ENCODE results near the gene FAR1.

Gene FAR1

GRCh38 chr11:13686776-13687175 is 18.3 kb downstream of the FAR1 start:
- CTCF ChIA-PET, result no interaction called here
- no peak for DNase-seq (ENCODE audit: extremely low spot score)
- POLR2A ChIA-PET, result no interaction called here
- TF ChIP-seq ZNF384 (IDR thresholded peaks at IDR 0.05), result no peak
- TF ChIP-seq SP1 (IDR thresholded peaks at IDR 0.05), result no peak
- no peak for TF ChIP-seq FOXA1 (IDR thresholded peaks at IDR 0.05)
- TF ChIP-seq FOXM1 (IDR thresholded peaks at IDR 0.05; ENCODE audit: borderline replicate concordance), result no peak
- no peak for TF ChIP-seq L3MBTL2 (conservative IDR thresholded peaks at IDR 0.05)
- no peak for TF ChIP-seq LEF1 (IDR thresholded peaks at IDR 0.05; ENCODE audit: borderline replicate concordance)
- TF ChIP-seq SUZ12 (IDR thresholded peaks at IDR 0.05), result no peak

- POLR2A ChIA-PET, result no interaction called here
- no peak for DNase-seq (ENCODE audit: extremely low spot score)
- CTCF ChIA-PET, result no interaction called here
- TF ChIP-seq, protein P1, sequence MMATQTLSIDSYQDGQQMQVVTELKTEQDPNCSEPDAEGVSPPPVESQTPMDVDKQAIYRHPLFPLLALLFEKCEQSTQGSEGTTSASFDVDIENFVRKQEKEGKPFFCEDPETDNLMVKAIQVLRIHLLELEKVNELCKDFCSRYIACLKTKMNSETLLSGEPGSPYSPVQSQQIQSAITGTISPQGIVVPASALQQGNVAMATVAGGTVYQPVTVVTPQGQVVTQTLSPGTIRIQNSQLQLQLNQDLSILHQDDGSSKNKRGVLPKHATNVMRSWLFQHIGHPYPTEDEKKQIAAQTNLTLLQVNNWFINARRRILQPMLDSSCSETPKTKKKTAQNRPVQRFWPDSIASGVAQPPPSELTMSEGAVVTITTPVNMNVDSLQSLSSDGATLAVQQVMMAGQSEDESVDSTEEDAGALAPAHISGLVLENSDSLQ (IDR thresholded peaks at IDR 0.05), result no peak
- TF ChIP-seq SP1 (IDR thresholded peaks at IDR 0.05) (no peak), BHLHE40 (IDR thresholded peaks at IDR 0.05; ENCODE audit: borderline replicate concordance) (no peak), NFRKB (IDR thresholded peaks at IDR 0.05) (no peak), L3MBTL2 (conservative IDR thresholded peaks at IDR 0.05) (no peak)
Observed at GRCh38 chr11:13687271-13687670, 18.8 kb downstream of the FAR1 start.

GRCh38 chr11:13691286-13691899 is 22.9 kb downstream of the FAR1 start:
- no peak for DNase-seq (ENCODE audit: extremely low spot score)
- ChIA-PET CTCF (no interaction called here), POLR2A (interaction anchor here (0.6 kb wide), 1 partner anchor 22 kb away, joined by 3 read pairs; no protein-coding TSS in a partner anchor)
- no peak for TF ChIP-seq ELF4 (IDR thresholded peaks at IDR 0.05)
- TF ChIP-seq NFRKB (IDR thresholded peaks at IDR 0.05), result no peak
- no peak for TF ChIP-seq FOXM1 (IDR thresholded peaks at IDR 0.05; ENCODE audit: borderline replicate concordance)

- ChIA-PET CTCF (no interaction called here), POLR2A (no interaction called here)
- DNase-seq (ENCODE audit: extremely low spot score), result no peak
- TF ChIP-seq FOXA1 (IDR thresholded peaks at IDR 0.05) (no peak), NFRKB (IDR thresholded peaks at IDR 0.05) (no peak), FOXM1 (IDR thresholded peaks at IDR 0.05; ENCODE audit: borderline replicate concordance) (no peak), HDGF (IDR thresholded peaks at IDR 0.05; ENCODE audit: borderline replicate concordance) (no peak), ELF4 (IDR thresholded peaks at IDR 0.05) (no peak), SUZ12 (IDR thresholded peaks at IDR 0.05) (no peak), LEF1 (IDR thresholded peaks at IDR 0.05; ENCODE audit: borderline replicate concordance) (no peak), BHLHE40 (IDR thresholded peaks at IDR 0.05; ENCODE audit: borderline replicate concordance) (no peak), SP1 (IDR thresholded peaks at IDR 0.05) (no peak), L3MBTL2 (conservative IDR thresholded peaks at IDR 0.05) (no peak), FOXK2 (IDR thresholded peaks at IDR 0.05) (no peak), CTBP1 (IDR thresholded peaks at IDR 0.05; ENCODE audit: borderline replicate concordance) (no peak), ARNT (IDR thresholded peaks at IDR 0.05) (no peak), TARDBP (IDR thresholded peaks at IDR 0.05) (no peak), ZNF384 (IDR thresholded peaks at IDR 0.05) (no peak)
- TF ChIP-seq, protein P1 (IDR thresholded peaks at IDR 0.05), result no peak
Observed at GRCh38 chr11:13692172-13692571, 23.7 kb downstream of the FAR1 start.

- no peak for DNase-seq (ENCODE audit: extremely low spot score)
- POLR2A ChIA-PET, result interaction anchor here (1.1 to 1.6 kb wide), 2 partner anchors 11 to 26 kb away, joined by 3 to 5 read pairs; partner anchors contain the start of gene FAR1
- CTCF ChIA-PET, result no interaction called here
- TF ChIP-seq FOXM1 (IDR thresholded peaks at IDR 0.05; ENCODE audit: borderline replicate concordance) (no peak), HDGF (IDR thresholded peaks at IDR 0.05; ENCODE audit: borderline replicate concordance) (no peak), L3MBTL2 (conservative IDR thresholded peaks at IDR 0.05) (no peak), ELF4 (IDR thresholded peaks at IDR 0.05) (no peak), TARDBP (IDR thresholded peaks at IDR 0.05) (no peak), ZNF384 (IDR thresholded peaks at IDR 0.05) (no peak), SP1 (IDR thresholded peaks at IDR 0.05) (no peak), SUZ12 (IDR thresholded peaks at IDR 0.05) (no peak), LEF1 (IDR thresholded peaks at IDR 0.05; ENCODE audit: borderline replicate concordance) (no peak), NFRKB (IDR thresholded peaks at IDR 0.05) (no peak), FOXA1 (IDR thresholded peaks at IDR 0.05) (no peak), ARNT (IDR thresholded peaks at IDR 0.05) (no peak), CTBP1 (IDR thresholded peaks at IDR 0.05; ENCODE audit: borderline replicate concordance) (no peak), FOXK2 (IDR thresholded peaks at IDR 0.05) (no peak), BHLHE40 (IDR thresholded peaks at IDR 0.05; ENCODE audit: borderline replicate concordance) (no peak)
- TF ChIP-seq, protein P1 (IDR thresholded peaks at IDR 0.05), result no peak
Observed at GRCh38 chr11:13694115-13694514, 25.6 kb downstream of the FAR1 start.

DNA sequence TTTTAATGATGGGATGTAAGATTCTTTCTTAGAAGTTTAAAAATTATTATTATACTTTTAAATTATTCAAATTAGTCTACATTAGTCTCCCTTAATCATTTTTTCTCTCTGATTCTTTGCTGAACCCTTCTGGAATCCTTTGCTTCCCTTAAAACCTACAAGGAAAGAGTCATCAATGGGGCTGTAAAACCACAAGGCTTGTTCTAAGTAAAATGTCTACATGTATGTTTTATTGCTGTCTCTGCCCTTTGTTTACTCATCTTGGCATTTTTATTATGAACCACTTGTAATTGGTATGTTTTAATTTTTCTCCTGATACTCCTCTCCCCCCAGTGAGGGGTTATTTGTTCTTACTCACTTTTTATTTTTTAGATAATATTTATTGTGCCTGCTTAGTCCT is 27.4 kb downstream of the FAR1 start:
- POLR2A ChIA-PET, result no interaction called here
- TF ChIP-seq CTBP1 (IDR thresholded peaks at IDR 0.05; ENCODE audit: borderline replicate concordance) (no peak), FOXA1 (IDR thresholded peaks at IDR 0.05) (no peak), FOXM1 (IDR thresholded peaks at IDR 0.05; ENCODE audit: borderline replicate concordance) (no peak), LEF1 (IDR thresholded peaks at IDR 0.05; ENCODE audit: borderline replicate concordance) (no peak), TARDBP (IDR thresholded peaks at IDR 0.05) (no peak), NFRKB (IDR thresholded peaks at IDR 0.05) (no peak), BHLHE40 (IDR thresholded peaks at IDR 0.05; ENCODE audit: borderline replicate concordance) (no peak), SUZ12 (IDR thresholded peaks at IDR 0.05) (no peak), ARNT (IDR thresholded peaks at IDR 0.05) (no peak), FOXK2 (IDR thresholded peaks at IDR 0.05) (no peak), SP1 (IDR thresholded peaks at IDR 0.05) (no peak), HDGF (IDR thresholded peaks at IDR 0.05; ENCODE audit: borderline replicate concordance) (no peak), ELF4 (IDR thresholded peaks at IDR 0.05) (no peak)
- TF ChIP-seq, protein P1 (IDR thresholded peaks at IDR 0.05), result no peak
- CTCF ChIA-PET, result no interaction called here
- DNase-seq (ENCODE audit: extremely low spot score), result no peak

Data from HEK293T (cell line).